Chondrocyte (in vitro differentiated cells): ENCODE measurements around the gene GBX1. TPM values are rescaled to one million over a fixed set of nuclear protein-coding genes. Genes with fewer than 3 reads are reported as not detected.
A peak's percentile ranks its signal among the peaks of the same experiment; 100 is the strongest.

Experiments used
- DNase-seq: peaks from one replicate; pipeline ENCODE4 v3.0.0; 2021; ENCODE audit warnings: mixed read lengths, low spot score
- H3K27ac Mint-ChIP-seq: one replicate; pipeline ENCODE4 v1.8.0; 2021; ENCODE audit warnings: mild to moderate bottlenecking, moderate library complexity, mixed read lengths; ENCODE audit not compliant: unreplicated experiment
- H3K27me3 Mint-ChIP-seq: 2 replicates; pipeline ENCODE4 v1.8.0; 2021; ENCODE audit warnings: low read depth, mixed read lengths
- H3K36me3 Mint-ChIP-seq: 2 replicates; pipeline ENCODE4 v1.8.0; 2021; ENCODE audit warnings: low read depth, mixed read lengths
- H3K4me1 Mint-ChIP-seq: 2 replicates; pipeline ENCODE4 v1.8.0; 2021; ENCODE audit warnings: low read depth, mild to moderate bottlenecking, mixed read lengths
- H3K4me3 Mint-ChIP-seq: one replicate; pipeline ENCODE4 v1.8.0; 2021; ENCODE audit warnings: mild to moderate bottlenecking, moderate library complexity, mixed read lengths; ENCODE audit not compliant: unreplicated experiment
- H3K9me3 Mint-ChIP-seq: 2 replicates; pipeline ENCODE4 v1.8.0; 2021; ENCODE audit warnings: low read depth, mixed read lengths
- total RNA-seq: library from RNA; stranded (reverse); gene quantifications from 3 replicates; pipeline ENCODE4 v1.2.1, GENCODE V29; 2021
- TF ChIP-seq, protein P1 (sequence below): fragments of 200-600 bp; sonication (generic); IDR thresholded peaks from 2 replicates; pipeline ENCODE4 v1.5.0; 2021; ENCODE audit warnings: antibody characterized with exemption, mild to moderate bottlenecking, moderate library complexity

Gene GBX1
- total RNA-seq, 1 donor from 2014 or later, result not detected

DNA sequence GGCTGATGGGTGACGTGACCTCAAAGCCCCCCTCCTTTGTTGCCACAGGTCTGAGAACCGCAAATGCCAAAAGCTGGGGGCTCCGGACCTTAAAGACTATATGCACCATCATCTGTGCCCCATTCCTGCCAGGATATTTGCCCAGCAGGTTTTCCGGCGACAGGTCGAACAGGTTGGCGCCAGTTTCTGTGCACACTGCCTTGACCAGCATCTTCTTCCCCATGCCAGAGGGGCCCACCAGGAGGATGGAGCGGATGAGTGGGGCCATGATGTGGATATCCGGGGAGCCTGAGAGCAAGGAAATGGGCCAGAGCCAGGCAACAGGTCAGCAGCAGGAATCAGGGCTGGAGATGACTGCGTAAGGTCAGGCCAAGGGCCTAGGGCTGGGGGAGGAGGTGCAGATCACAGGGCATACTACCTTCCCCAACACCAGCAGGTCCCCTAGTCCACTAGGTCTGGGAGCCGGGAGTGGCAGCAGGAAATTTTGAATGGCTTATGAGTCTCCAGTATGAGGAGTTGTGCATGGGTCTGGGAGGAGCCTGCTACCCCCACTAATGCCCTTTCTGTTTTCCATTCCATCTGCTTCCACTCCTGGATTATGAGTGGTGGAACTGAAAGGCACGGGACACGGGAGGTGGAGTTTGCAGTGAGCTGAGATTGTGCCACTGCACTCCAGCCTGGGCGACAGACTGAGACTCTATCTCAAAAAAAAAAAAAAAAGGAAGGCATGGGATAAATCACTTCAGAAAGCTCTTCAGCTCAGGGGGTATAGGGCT lies 25.9 kb upstream of the GBX1 start:
- Mint-ChIP-seq H3K9me3 (no peaks in the 10 kb centered on the region), H3K36me3 (no peaks in the 10 kb centered on the region), H3K4me3 (no peak overlapping the region), H3K27me3 (peaks cover 33% of the 10 kb centered on the region), H3K27ac (no peak overlapping the region), H3K4me1 (no peaks in the 10 kb centered on the region)
- TF ChIP-seq, protein P1, sequence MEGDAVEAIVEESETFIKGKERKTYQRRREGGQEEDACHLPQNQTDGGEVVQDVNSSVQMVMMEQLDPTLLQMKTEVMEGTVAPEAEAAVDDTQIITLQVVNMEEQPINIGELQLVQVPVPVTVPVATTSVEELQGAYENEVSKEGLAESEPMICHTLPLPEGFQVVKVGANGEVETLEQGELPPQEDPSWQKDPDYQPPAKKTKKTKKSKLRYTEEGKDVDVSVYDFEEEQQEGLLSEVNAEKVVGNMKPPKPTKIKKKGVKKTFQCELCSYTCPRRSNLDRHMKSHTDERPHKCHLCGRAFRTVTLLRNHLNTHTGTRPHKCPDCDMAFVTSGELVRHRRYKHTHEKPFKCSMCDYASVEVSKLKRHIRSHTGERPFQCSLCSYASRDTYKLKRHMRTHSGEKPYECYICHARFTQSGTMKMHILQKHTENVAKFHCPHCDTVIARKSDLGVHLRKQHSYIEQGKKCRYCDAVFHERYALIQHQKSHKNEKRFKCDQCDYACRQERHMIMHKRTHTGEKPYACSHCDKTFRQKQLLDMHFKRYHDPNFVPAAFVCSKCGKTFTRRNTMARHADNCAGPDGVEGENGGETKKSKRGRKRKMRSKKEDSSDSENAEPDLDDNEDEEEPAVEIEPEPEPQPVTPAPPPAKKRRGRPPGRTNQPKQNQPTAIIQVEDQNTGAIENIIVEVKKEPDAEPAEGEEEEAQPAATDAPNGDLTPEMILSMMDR, result no peak
- DNase-seq, result no peak

- Mint-ChIP-seq H3K4me1 (no peaks in the 10 kb centered on the region), H3K27me3 (peaks cover 37% of the 10 kb centered on the region), H3K9me3 (no peaks in the 10 kb centered on the region), H3K36me3 (no peaks in the 10 kb centered on the region), H3K4me3 (no peak overlapping the region), H3K27ac (no peak overlapping the region)
- no peak for DNase-seq
- TF ChIP-seq, protein P1, result no peak
Measured at GRCh38 chr7:151192002-151192539, 24.6 kb upstream of the GBX1 start.

GRCh38 chr7:151191544-151191943 lies 24.1 kb upstream of the GBX1 start:
- Mint-ChIP-seq H3K4me1 (no peaks in the 10 kb centered on the region), H3K4me3 (no peak overlapping the region), H3K27ac (no peak overlapping the region), H3K9me3 (no peaks in the 10 kb centered on the region), H3K36me3 (no peaks in the 10 kb centered on the region), H3K27me3 (peaks cover 41% of the 10 kb centered on the region)
- DNase-seq, result no peak
- TF ChIP-seq, protein P1, result no peak

- no peak overlapping the region for H3K27ac Mint-ChIP-seq
- no peaks in the 10 kb centered on the region for H3K9me3 Mint-ChIP-seq
- H3K4me1 Mint-ChIP-seq, result no peaks in the 10 kb centered on the region
- H3K27me3 Mint-ChIP-seq, result peaks cover 31% of the 10 kb centered on the region
- TF ChIP-seq, protein P1, result no peak
- no peaks in the 10 kb centered on the region for H3K36me3 Mint-ChIP-seq
- H3K4me3 Mint-ChIP-seq, result no peak overlapping the region
- no peak for DNase-seq
Measured at GRCh38 chr7:151189038-151189437, 21.5 kb upstream of the GBX1 start.

DNA sequence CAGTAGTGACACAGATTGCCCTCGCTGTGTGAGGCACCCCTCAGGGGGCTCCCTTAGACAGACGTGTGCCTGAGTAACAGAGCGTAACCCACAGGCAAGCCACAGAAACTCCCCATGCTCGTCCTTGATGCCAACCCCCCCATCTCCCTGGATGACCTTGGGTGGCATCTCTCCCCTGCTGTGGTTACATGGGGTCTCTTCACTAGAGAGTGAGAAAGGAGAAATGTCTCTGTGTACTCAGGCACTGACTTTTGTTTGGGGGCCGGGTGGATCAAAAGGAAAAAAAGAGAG lies 20.7 kb upstream of the GBX1 start:
- H3K27ac Mint-ChIP-seq, result no peak overlapping the region
- TF ChIP-seq, protein P1, result no peak

More for the DNA sequence above, 20.7 kb upstream of the GBX1 start:
- peaks cover 27% of the 10 kb centered on the region for H3K27me3 Mint-ChIP-seq
- H3K4me1 Mint-ChIP-seq, result no peaks in the 10 kb centered on the region
- no peak overlapping the region for H3K4me3 Mint-ChIP-seq
- no peaks in the 10 kb centered on the region for H3K9me3 Mint-ChIP-seq
- peak; percentile 48 for DNase-seq
- no peaks in the 10 kb centered on the region for H3K36me3 Mint-ChIP-seq
